Adrenal gland (tissue), 12 donors: ENCODE results near the gene CNTLN. TPM values are rescaled to one million over a fixed set of nuclear protein-coding genes. Genes with fewer than 3 reads are reported as not detected.

Source experiments
- DNase-seq, 7 donors: peaks; one replicate each; pipeline ENCODE4 v3.0.0-alpha.2; 2019 to 2020
- H3K27ac ChIP-seq, 5 donors: fragments of 200-600 bp; sonication (generic) in 4 of 5; 1 replicate in 3 of 5; 2 replicates in 2 of 5; pipeline versions ENCODE4 v1.5.1 to v1.8.0; 2016 to 2020; ENCODE audit warnings: mild to moderate bottlenecking in 1 of 5
- H3K27me3 ChIP-seq: fragments of 200-600 bp; 2 replicates; pipeline ENCODE4 v1.8.0; 2021
- H3K36me3 ChIP-seq, 2 donors: fragments of 200-600 bp; replicated peaks in 1 of 2; 1 replicate in 1 of 2; 2 replicates in 1 of 2; pipeline versions ENCODE4 v1.5.1 to v1.8.0; 2018 to 2022
- H3K4me1 ChIP-seq, 2 donors: fragments of 200-600 bp; replicated peaks in 1 of 2; 1 replicate in 1 of 2; 2 replicates in 1 of 2; pipeline versions ENCODE4 v1.5.1 to v1.8.0; 2018 to 2021
- H3K4me3 ChIP-seq, 4 donors: fragments of 200-600 bp; sonication (generic) in 3 of 4; one replicate each; pipeline ENCODE4 v1.5.1; 2016 to 2018
- H3K9me3 ChIP-seq, 3 donors: fragments of 200-600 bp; sonication (generic) in 1 of 3; replicated peaks in 1 of 3; 1 replicate in 2 of 3; 2 replicates in 1 of 3; pipeline versions ENCODE4 v1.5.1 to v1.8.0; 2016 to 2021
- POLR2A ChIP-seq, 2 donors: fragments of 450-650 bp; IDR thresholded peaks; one replicate each; pipeline ENCODE4 v1.6.1; 2017; ENCODE audit warnings: antibody characterized with exemption in 2 of 2, mild to moderate bottlenecking in 2 of 2, moderate library complexity in 1 of 2
- WGBS, 4 donors: extraction: QIAGEN DNeasy Blood & Tissue Kit in 2 of 4; methylation state at CpG; one replicate each; pipeline versions ENCODE4 v1.1.5 to v1.1.7; 2013 to 2017; 5-methylcytosine and 5-hydroxymethylcytosine counted together
- intact Hi-C, 2 donors: fragments of 100-400 bp; cut with DNase I; formaldehyde crosslinking; loops; one replicate each; pipeline versions ENCODE4 v1.14.1 to v1.15.0; 2022 to 2023
- polyA plus RNA-seq, 3 donors: library from polyadenylated mRNA; stranded (reverse); fragments of 200-250 nt in 2 of 3; fragments of 350-450 nt in 1 of 3; fragmentation: Illumina TruSeq in 1 of 3; extraction: RNeasy Lipid Tissue Mini Kit (QIAGEN cat#74804) in 1 of 3; gene quantifications; one replicate each; pipeline ENCODE4 v1.2.3, GENCODE V29; 2013 to 2014
- total RNA-seq, 9 donors: library from RNA; depleted of rRNA in 4 of 9; stranded (reverse); fragments of >200 nt in 4 of 9; fragments of 120-200 nt in 1 of 9; fragmentation: NEBNext Ultra II Directional in 1 of 9; extraction: Animal tissue kit (Norgen Biotek cat#: 25700) in 1 of 9; gene quantifications; one replicate each; pipeline versions ENCODE4 v1.1.0 to v1.2.4, GENCODE V29; 2013 to 2023
- TF ChIP-seq, protein P1 (sequence below), 6 experiments: fragments of 450-650 bp in 4 of 6; fragments of 200-600 bp in 2 of 6; sonication (generic) in 1 of 6; IDR thresholded peaks; 1 replicate in 5 of 6; 2 replicates in 1 of 6; pipeline versions ENCODE4 v1.5.1 to v1.8.0; 2016 to 2021; ENCODE audit warnings: antibody characterized with exemption in 6 of 6, mild to moderate bottlenecking in 2 of 6, moderate library complexity in 1 of 6
- donor health status: healthy with polysubstance abuse.
- donor health status: Bipolar disorder and iron deficiency.
- donor health status: DM: yes; HTN: yes; CAD: no.
- donor health status: DM: no; HTN: no; CAD: no.
- donor health status: DM: no; HTN: no; CAD: no.
- donor health status: DM: yes; HTN: yes; CAD: no.

The CNTLN gene
- total and polyA plus RNA-seq, 12 donors = 2.1 to 13.6 (median 6.4) TPM

DNA sequence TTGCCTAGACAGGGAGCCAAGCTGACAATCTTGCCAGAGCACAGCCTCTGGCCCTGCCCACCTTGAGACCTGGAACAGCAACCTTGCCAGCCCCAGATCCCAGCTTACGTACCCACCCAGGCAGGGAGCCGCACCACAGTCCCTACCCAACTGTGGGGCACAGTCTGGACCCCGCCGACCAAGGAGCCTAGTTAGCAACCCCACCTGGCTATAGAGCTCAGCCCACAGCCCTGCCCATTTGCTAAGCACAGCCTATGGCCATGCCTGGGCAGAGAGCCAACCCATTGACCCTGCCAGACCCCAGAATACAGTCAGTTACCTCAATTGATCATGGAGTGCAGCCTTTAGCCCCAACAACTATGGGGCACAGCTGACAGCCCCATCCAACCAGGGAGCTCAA, 346.1 kb downstream of the CNTLN start:
- no peaks in the 10 kb centered on the region for H3K36me3 ChIP-seq
- WGBS, 4 donors = 80 to 97% (median 93%) methylated on average over 1 to 4 of the region's 4 CpGs
- no peaks in the 10 kb centered on the region for H3K27me3 ChIP-seq
- no peak for DNase-seq
- no peaks in the 10 kb centered on the region for H3K4me1 ChIP-seq
- no peaks in the 10 kb centered on the region for H3K9me3 ChIP-seq
- intact Hi-C loops = no loop called here
- TF ChIP-seq POLR2A (IDR thresholded peaks at IDR 0.05) = no peak
- TF ChIP-seq, protein P1, sequence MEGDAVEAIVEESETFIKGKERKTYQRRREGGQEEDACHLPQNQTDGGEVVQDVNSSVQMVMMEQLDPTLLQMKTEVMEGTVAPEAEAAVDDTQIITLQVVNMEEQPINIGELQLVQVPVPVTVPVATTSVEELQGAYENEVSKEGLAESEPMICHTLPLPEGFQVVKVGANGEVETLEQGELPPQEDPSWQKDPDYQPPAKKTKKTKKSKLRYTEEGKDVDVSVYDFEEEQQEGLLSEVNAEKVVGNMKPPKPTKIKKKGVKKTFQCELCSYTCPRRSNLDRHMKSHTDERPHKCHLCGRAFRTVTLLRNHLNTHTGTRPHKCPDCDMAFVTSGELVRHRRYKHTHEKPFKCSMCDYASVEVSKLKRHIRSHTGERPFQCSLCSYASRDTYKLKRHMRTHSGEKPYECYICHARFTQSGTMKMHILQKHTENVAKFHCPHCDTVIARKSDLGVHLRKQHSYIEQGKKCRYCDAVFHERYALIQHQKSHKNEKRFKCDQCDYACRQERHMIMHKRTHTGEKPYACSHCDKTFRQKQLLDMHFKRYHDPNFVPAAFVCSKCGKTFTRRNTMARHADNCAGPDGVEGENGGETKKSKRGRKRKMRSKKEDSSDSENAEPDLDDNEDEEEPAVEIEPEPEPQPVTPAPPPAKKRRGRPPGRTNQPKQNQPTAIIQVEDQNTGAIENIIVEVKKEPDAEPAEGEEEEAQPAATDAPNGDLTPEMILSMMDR (IDR thresholded peaks at IDR 0.05) = no peak
- no peak overlapping the region for H3K27ac ChIP-seq
- no peak overlapping the region for H3K4me3 ChIP-seq

GRCh38 chr9:17481565-17481964, 346.7 kb downstream of the CNTLN start:
- no peak for DNase-seq
- H3K27me3 ChIP-seq = no peaks in the 10 kb centered on the region
- H3K4me3 ChIP-seq = no peak overlapping the region
- TF ChIP-seq, protein P1 (IDR thresholded peaks at IDR 0.05) = no peak
- TF ChIP-seq POLR2A (IDR thresholded peaks at IDR 0.05) = no peak
- H3K36me3 ChIP-seq = no peaks in the 10 kb centered on the region
- no peaks in the 10 kb centered on the region for H3K9me3 ChIP-seq
- no peak overlapping the region for H3K27ac ChIP-seq
- no peaks in the 10 kb centered on the region for H3K4me1 ChIP-seq
- intact Hi-C loops = no loop called here

DNA sequence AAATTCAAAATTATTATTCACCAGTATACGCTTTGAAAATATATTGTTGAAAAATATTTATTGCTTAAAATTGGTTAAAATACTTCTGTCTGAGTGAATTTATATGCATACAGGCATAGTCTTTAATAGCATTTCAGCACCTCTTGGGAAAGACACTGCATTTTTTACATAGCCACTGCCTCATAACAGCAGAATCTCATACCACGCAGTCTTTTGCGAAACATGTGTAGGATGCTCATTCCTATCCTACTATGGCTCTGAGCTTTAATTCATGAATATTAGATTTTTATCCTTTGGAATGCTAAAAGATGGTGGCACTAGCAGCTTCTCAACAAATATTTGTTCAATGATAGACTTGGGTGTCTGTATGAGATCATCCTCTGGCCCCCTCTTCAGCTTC, 350.1 kb downstream of the CNTLN start:
- TF ChIP-seq POLR2A (IDR thresholded peaks at IDR 0.05) = no peak
- TF ChIP-seq, protein P1 (IDR thresholded peaks at IDR 0.05) = no peak
- Histone ChIP-seq H3K27ac (no peak overlapping the region), H3K4me1 (no peaks in the 10 kb centered on the region), H3K4me3 (no peak overlapping the region), H3K9me3 (no peaks in the 10 kb centered on the region), H3K27me3 (no peaks in the 10 kb centered on the region), H3K36me3 (no peaks in the 10 kb centered on the region)
- WGBS, 4 donors = 94 to 99% (median 98%) methylated on average over 3 of the region's 3 CpGs
- intact Hi-C loops = no loop called here
- DNase-seq = no peak

- Histone ChIP-seq H3K9me3 (no peaks in the 10 kb centered on the region), H3K27ac (no peak overlapping the region), H3K4me1 (no peaks in the 10 kb centered on the region), H3K4me3 (no peak overlapping the region), H3K27me3 (no peaks in the 10 kb centered on the region), H3K36me3 (no peaks in the 10 kb centered on the region)
- intact Hi-C loops = no loop called here
- DNase-seq = no peak
- TF ChIP-seq, protein P1 (IDR thresholded peaks at IDR 0.05) = no peak
- TF ChIP-seq POLR2A (IDR thresholded peaks at IDR 0.05) = no peak
- 93 to 100% (median 99%) methylated on average over 1 of the region's 1 CpG for WGBS, 4 donors
These were observed 351.6 kb downstream of the CNTLN start for GRCh38 chr9:17486396-17486795.
